Heart right ventricle (tissue), 16 donors: ENCODE measurements around the gene SSH2. TPM values are rescaled to one million over a fixed set of nuclear protein-coding genes. Genes with fewer than 3 reads are reported as not detected.
A peak's percentile ranks its signal among the peaks of the same experiment; 100 is the strongest.

ENCODE experiments used
- ATAC-seq, 8 donors: fragments of 200-7000 bp; cut with Tn5 transposase; one replicate each; pipeline ENCODE4 v1.9.1; 2020; ENCODE audit warnings: mild to moderate bottlenecking in 8 of 8, moderate library complexity in 8 of 8, moderate number of reproducible peaks in 1 of 8
- DNase-seq, 2 donors: peaks; one replicate each; pipeline ENCODE4 v3.0.0-alpha.2; 2020
- H3K27ac ChIP-seq, 10 donors: fragments of 200-600 bp; sonication (generic) in 2 of 10; one replicate each; pipeline versions ENCODE4 v1.5.0 to v1.8.0; 2020 to 2022; ENCODE audit warnings: mild to moderate bottlenecking in 3 of 10
- H3K27me3 ChIP-seq, 7 donors: fragments of 200-600 bp; one replicate each; pipeline ENCODE4 v1.8.0; 2021 to 2022; ENCODE audit warnings: mild to moderate bottlenecking in 2 of 7
- H3K36me3 ChIP-seq, 9 donors: fragments of 200-600 bp; sonication (generic) in 1 of 9; one replicate each; pipeline versions ENCODE4 v1.5.0 to v1.8.0; 2020 to 2022; ENCODE audit warnings: mild to moderate bottlenecking in 2 of 9
- H3K4me1 ChIP-seq, 9 donors: fragments of 200-600 bp; sonication (generic) in 1 of 9; one replicate each; pipeline versions ENCODE4 v1.5.0 to v1.8.0; 2020 to 2022; ENCODE audit warnings: mild to moderate bottlenecking in 4 of 9
- H3K4me3 ChIP-seq, 10 donors: fragments of 200-600 bp; sonication (generic) in 2 of 10; one replicate each; pipeline versions ENCODE4 v1.5.0 to v1.8.0; 2020 to 2022; ENCODE audit warnings: mild to moderate bottlenecking in 7 of 10, moderate library complexity in 2 of 10
- H3K9me3 ChIP-seq, 11 donors: fragments of 200-600 bp in 10 of 11; sonication (generic) in 2 of 11; one replicate each; pipeline versions ENCODE4 v1.5.0 to v1.8.0; 2013 to 2022; ENCODE audit warnings: mild to moderate bottlenecking in 2 of 11, control low read depth in 1 of 11, moderate library complexity in 1 of 11
- CTCF ChIP-seq, 9 donors: fragments of 200-600 bp; sonication (generic) in 2 of 9; IDR thresholded peaks; one replicate each; pipeline versions ENCODE4 v1.5.0 to v1.8.0; 2021 to 2022; ENCODE audit warnings: antibody characterized with exemption in 9 of 9, mild to moderate bottlenecking in 5 of 9, moderate library complexity in 1 of 9
- WGBS, 2 donors: extraction: QIAGEN DNeasy Blood & Tissue Kit; methylation state at CpG; one replicate each; pipeline ENCODE4 v1.1.7; 2013; ENCODE audit warnings: inconsistent platforms in 1 of 2; 5-methylcytosine and 5-hydroxymethylcytosine counted together
- intact Hi-C, 10 donors: fragments of 100-400 bp; cut with DNase I; formaldehyde crosslinking; loops; one replicate each; pipeline versions ENCODE4 v1.11.1 to v1.14.2; 2022
- polyA plus RNA-seq, 2 donors: library from polyadenylated mRNA; stranded (reverse); fragments of 200-250 nt; gene quantifications; one replicate each; pipeline ENCODE4 v1.2.3, GENCODE V29; 2013
- total RNA-seq, 10 donors: library from RNA; stranded (reverse); fragmentation: NEBNext Ultra II Directional in 3 of 10; extraction: Animal tissue kit (Norgen Biotek cat#: 25700) in 3 of 10; gene quantifications; one replicate each; pipeline versions ENCODE4 v1.2.1 to v1.2.4, GENCODE V29; 2021 to 2023
- donor health status: Arrhythmogenic right ventricular cardiomyopathy.
- donor health status: ischemic (EF 13 %, LVEDD 7.1; RV severe dilation, severe dysfunction).
- donor health status: healthy with polysubstance abuse.
- donor health status: DM: no; HTN: yes; CAD: no.
- donor health status: DM: no; HTN: no; CAD: no.
- donor health status: ischemic (EF 25% LVEDD 6.9; RV normal size, moderate dysfunction).
- donor health status: ischemic (EF 25% LVEDD 5.7; RV mildly dilated, moderate dysfunction).
- donor health status: healthy.
- donor health status: DM: yes; HTN: yes; CAD: no.
- donor health status: Ischemic cardiomyopathy.
- donor health status: ischemic (EF 35%, LVEDD 5.7; RV mildly dilated, moderate dysfunction).
- donor health status: nonischemic (EF 11% LVEDD 7.7; RV severe dilation, severe dysfunction).
- donor health status: DM: yes; HTN: yes; CAD: no.
- donor health status: PGD.
- donor health status: ischemic (EF 29% LVEDD 5.4; RV normal size, mild dysfunction).
- donor health status: nonischemic (EF 23%, LVEDD 6.1; RV moderate dilation, normal function).

Gene SSH2
- total and polyA plus RNA-seq, 12 donors = 17.9 to 42.9 (median 34.3) TPM

GRCh38 chr17:29718446-29719039 is 211.5 kb downstream of the SSH2 start:
- peak overlapping the region in 1 of 10 donors; percentile 83 for H3K27ac ChIP-seq
- no peak for DNase-seq
- TF ChIP-seq CTCF (IDR thresholded peaks at IDR 0.05) = no peak
- WGBS, 2 donors = 88 to 90% methylated on average over 8 of the region's 8 CpGs
- H3K9me3 ChIP-seq = no peaks in the 10 kb centered on the region
- no peaks in the 10 kb centered on the region for H3K36me3 ChIP-seq
- intact Hi-C loops = loop anchor here in 1 of 10 donors (5.0 kb wide), 1 partner anchor 34 kb away; no protein-coding TSS in a partner anchor
- H3K4me3 ChIP-seq = no peak overlapping the region
- H3K4me1 ChIP-seq = peaks cover 5 to 99% (median 48%) of the 10 kb centered on the region in 9 donors
- ATAC-seq = no peak
- H3K27me3 ChIP-seq = no peaks in the 10 kb centered on the region

- Histone ChIP-seq H3K27me3 (no peaks in the 10 kb centered on the region), H3K9me3 (no peaks in the 10 kb centered on the region), H3K27ac (peak overlapping the region in 1 of 10 donors; percentile 83), H3K4me1 (peaks cover 6 to 99% (median 48%) of the 10 kb centered on the region in 9 donors), H3K36me3 (no peaks in the 10 kb centered on the region), H3K4me3 (no peak overlapping the region)
- intact Hi-C loops = loop anchor here in 1 of 10 donors (5.0 kb wide), 1 partner anchor 34 kb away; no protein-coding TSS in a partner anchor
- TF ChIP-seq CTCF (IDR thresholded peaks at IDR 0.05) = no peak
- no peak for ATAC-seq
- DNase-seq = no peak
These were observed 212.2 kb downstream of the SSH2 start for GRCh38 chr17:29717817-29718216.

- DNase-seq = no peak
- H3K4me1 ChIP-seq = peaks cover 6 to 97% (median 47%) of the 10 kb centered on the region in 9 donors
- ATAC-seq = no peak
- no peaks in the 10 kb centered on the region for H3K9me3 ChIP-seq
- peak overlapping the region in 3 of 10 donors; percentile 13 to 83 (median 29) for H3K27ac ChIP-seq
- no peak for TF ChIP-seq CTCF (IDR thresholded peaks at IDR 0.05)
- H3K36me3 ChIP-seq = no peaks in the 10 kb centered on the region
- intact Hi-C loops = loop anchor here in 1 of 10 donors (5.0 kb wide), 1 partner anchor 36 kb away; no protein-coding TSS in a partner anchor
- H3K4me3 ChIP-seq = no peak overlapping the region
- H3K27me3 ChIP-seq = no peaks in the 10 kb centered on the region
- WGBS, 2 donors = 96 to 97% methylated on average over 4 of the region's 4 CpGs
These were observed 213.5 kb downstream of the SSH2 start for GRCh38 chr17:29716566-29716965.

- intact Hi-C loops = loop anchor here in 1 of 10 donors (5.0 kb wide), 1 partner anchor 37 kb away; no protein-coding TSS in a partner anchor
- 78 to 81% methylated on average over 2 of the region's 2 CpGs for WGBS, 2 donors
- no peak for TF ChIP-seq CTCF (IDR thresholded peaks at IDR 0.05)
- DNase-seq (no peak), ATAC-seq (no peak)
- H3K4me1 ChIP-seq = peaks cover 5 to 97% (median 45%) of the 10 kb centered on the region in 9 donors
- no peaks in the 10 kb centered on the region for H3K9me3 ChIP-seq
- H3K4me3 ChIP-seq = no peak overlapping the region
- H3K27ac ChIP-seq = peak overlapping the region in 1 of 10 donors; percentile 83
- no peaks in the 10 kb centered on the region for H3K27me3 ChIP-seq
- no peaks in the 10 kb centered on the region for H3K36me3 ChIP-seq
These were observed 214.3 kb downstream of the SSH2 start for GRCh38 chr17:29715680-29716079.
